GM12878 (cell line): ENCODE results near the gene MICAL3.
A peak's percentile ranks its signal among the peaks of the same experiment; 100 is the strongest.

Source experiments
- ATF7 ChIP-seq: fragments of 450-650 bp; IDR thresholded peaks from 2 replicates; pipeline ENCODE4 v1.6.1; 2016; ENCODE audit warnings: low read depth, mild to moderate bottlenecking
- BACH1 ChIP-seq: fragments of 450-650 bp; IDR thresholded peaks from 2 replicates; pipeline ENCODE4 v1.6.1; 2017; ENCODE audit warnings: mild to moderate bottlenecking, borderline replicate concordance
- BRCA1 ChIP-seq: IDR thresholded peaks from 2 replicates; pipeline ENCODE4 v1.6.1; 2011; ENCODE audit warnings: low read depth, low read length, improper control_type of control experiment
- CREB1 ChIP-seq: IDR thresholded peaks from 2 replicates; pipeline ENCODE4 v1.6.1; 2012; ENCODE audit warnings: low read depth, mild to moderate bottlenecking, inconsistent platforms
- CTCF ChIP-seq, 3 experiments: IDR thresholded peaks in 2 of 3; conservative IDR thresholded peaks in 1 of 3; 2 replicates each; pipeline ENCODE4 v1.5.1; 2011; ENCODE audit warnings: low read depth in 3 of 3, low read length in 3 of 3, mild to moderate bottlenecking in 3 of 3, control low read depth in 2 of 3, moderate library complexity in 2 of 3, inconsistent platforms in 1 of 3, mixed read lengths in 1 of 3; ENCODE audit not compliant: control insufficient read depth in 2 of 3, insufficient read depth in 1 of 3; ENCODE audit errors: extremely low read depth in 1 of 3
- E2F8 ChIP-seq: fragments of 450-650 bp; IDR thresholded peaks from 2 replicates; pipeline ENCODE4 v1.6.1; 2018; ENCODE audit warnings: mild to moderate bottlenecking, low read depth, moderate library complexity; ENCODE audit not compliant: partially characterized antibody
- GABPA ChIP-seq: IDR thresholded peaks from 2 replicates; pipeline ENCODE4 v1.6.1; 2014; ENCODE audit warnings: antibody characterized with exemption, low read depth, mild to moderate bottlenecking, inconsistent platforms
- MAX ChIP-seq: IDR thresholded peaks from 2 replicates; pipeline ENCODE4 v1.6.1; 2012; ENCODE audit warnings: low read depth, low read length, improper control_type of control experiment
- NRF1 ChIP-seq: conservative IDR thresholded peaks from 2 replicates; pipeline ENCODE4 v1.6.1; 2011; ENCODE audit warnings: mild to moderate bottlenecking, low read depth, low read length, improper control_type of control experiment
- POLR2AphosphoS5 ChIP-seq: IDR thresholded peaks from 2 replicates; pipeline ENCODE4 v1.6.1; 2011; ENCODE audit warnings: mild to moderate bottlenecking, low read length, inconsistent platforms
- TF ChIP-seq, protein P1 (sequence below): IDR thresholded peaks from 2 replicates; pipeline ENCODE4 v1.6.1; 2011; ENCODE audit warnings: low read depth, low read length, improper control_type of control experiment, borderline replicate concordance

GRCh38 chr22:17794726-17795542, 229.4 kb downstream of the MICAL3 start:
- TF ChIP-seq CTCF (IDR thresholded peaks at IDR 0.05 in 2 of 3, conservative IDR thresholded peaks at IDR 0.05 in 1 of 3; ENCODE audit: control insufficient read depth in 2 of 3, extremely low read depth in 1 of 3, insufficient read depth in 1 of 3, low read depth in 3 of 3, low read length in 3 of 3) (no peak), GABPA (no peak), BRCA1 (no peak), BACH1 (no peak), E2F8 (no peak), POLR2AphosphoS5 (peak; percentile 84), ATF7 (no peak), NRF1 (no peak), CREB1 (no peak), MAX (no peak)
- TF ChIP-seq, protein P1, sequence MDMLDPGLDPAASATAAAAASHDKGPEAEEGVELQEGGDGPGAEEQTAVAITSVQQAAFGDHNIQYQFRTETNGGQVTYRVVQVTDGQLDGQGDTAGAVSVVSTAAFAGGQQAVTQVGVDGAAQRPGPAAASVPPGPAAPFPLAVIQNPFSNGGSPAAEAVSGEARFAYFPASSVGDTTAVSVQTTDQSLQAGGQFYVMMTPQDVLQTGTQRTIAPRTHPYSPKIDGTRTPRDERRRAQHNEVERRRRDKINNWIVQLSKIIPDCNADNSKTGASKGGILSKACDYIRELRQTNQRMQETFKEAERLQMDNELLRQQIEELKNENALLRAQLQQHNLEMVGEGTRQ, result no peak
